ENCODE data around the gene GARIN3.

The GARIN3 gene

DNA sequence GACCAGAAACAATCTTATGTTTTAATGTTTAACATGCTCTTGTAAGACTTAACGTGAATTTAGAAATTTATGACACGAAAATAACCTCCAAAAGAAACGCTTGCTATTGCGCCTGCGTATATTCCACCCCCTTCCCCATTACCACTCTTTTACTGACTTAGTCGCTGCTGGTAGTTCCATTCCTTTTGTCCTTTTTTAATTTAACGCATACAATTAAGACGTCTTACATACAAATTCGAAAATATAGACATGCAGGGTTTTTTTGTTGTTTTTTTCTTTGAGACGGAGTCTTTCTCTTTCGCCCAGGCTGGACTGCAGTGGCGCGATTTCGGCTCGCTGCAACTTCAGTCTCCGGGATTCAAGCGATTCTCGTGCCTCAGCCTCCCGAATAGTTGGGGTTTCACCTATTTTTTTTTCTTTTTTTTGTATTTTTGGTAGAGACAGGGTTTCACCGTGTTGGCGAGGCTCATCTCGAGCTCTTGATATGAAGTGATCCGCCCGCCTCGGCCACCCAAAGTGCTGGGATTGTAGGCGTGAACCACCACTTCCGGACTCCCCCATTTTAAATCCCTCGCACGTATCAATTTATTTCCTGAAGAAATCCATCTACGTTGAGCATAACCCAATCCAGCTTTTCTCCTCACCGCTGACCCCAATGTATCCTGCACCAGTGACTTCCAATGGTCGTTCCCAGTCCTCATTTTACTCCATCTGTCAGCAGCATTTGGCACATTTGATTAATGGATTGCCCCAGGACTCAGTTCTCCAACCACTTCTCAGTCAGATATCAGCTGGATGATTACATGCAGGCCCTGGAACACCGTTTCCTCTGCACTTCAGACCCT, 22.7 kb downstream of the GARIN3 start:
- peak overlapping the region; percentile 83 for H3K4me3 ChIP-seq
- H3K27ac ChIP-seq = peak overlapping the region; percentile 87 to 91
- no peak for DNase-seq (ENCODE audit: low spot score)
- TF ChIP-seq, protein P1, sequence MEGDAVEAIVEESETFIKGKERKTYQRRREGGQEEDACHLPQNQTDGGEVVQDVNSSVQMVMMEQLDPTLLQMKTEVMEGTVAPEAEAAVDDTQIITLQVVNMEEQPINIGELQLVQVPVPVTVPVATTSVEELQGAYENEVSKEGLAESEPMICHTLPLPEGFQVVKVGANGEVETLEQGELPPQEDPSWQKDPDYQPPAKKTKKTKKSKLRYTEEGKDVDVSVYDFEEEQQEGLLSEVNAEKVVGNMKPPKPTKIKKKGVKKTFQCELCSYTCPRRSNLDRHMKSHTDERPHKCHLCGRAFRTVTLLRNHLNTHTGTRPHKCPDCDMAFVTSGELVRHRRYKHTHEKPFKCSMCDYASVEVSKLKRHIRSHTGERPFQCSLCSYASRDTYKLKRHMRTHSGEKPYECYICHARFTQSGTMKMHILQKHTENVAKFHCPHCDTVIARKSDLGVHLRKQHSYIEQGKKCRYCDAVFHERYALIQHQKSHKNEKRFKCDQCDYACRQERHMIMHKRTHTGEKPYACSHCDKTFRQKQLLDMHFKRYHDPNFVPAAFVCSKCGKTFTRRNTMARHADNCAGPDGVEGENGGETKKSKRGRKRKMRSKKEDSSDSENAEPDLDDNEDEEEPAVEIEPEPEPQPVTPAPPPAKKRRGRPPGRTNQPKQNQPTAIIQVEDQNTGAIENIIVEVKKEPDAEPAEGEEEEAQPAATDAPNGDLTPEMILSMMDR (IDR thresholded peaks at IDR 0.05) = no peak

DNA sequence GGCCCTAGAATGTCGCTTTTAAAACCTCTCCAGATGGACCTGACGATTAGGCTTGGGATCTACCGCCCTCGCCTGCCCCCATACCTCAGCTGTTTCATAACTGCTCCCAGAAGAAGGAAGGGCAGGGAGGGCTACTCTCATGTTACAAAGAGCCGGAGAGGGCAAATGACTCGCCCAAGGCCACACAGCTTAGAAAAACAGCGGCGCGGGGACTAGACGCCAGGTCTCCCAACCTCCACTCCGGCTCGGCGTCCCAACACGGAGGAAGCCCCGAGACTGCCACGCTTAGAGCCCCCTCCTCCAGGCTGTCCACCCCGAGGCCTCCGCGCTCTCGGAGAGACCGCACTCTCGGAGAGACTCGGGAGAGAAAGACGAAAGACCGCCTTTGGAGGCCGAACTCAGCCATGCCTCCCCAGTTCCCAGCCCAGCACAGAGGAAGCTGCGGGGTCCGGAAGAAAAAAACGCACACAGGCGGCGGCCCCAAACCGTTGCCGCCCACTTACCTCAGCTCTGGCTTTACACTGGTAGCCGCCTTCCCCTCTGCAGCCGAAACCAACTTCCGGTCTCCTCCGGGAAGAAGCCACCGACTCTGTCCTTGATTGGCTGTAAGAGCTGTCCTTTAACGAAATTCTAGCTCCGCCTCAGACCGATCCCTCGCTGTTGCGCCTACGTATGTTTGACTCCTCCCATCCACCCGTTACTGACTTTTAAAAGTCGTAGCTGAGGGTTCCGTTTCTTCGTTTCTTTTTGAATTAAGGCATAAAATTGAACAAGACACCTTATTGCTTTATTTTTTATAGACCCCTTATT, 23.5 kb downstream of the GARIN3 start, which contains the start of gene MED7:
Gene MED7 (minus strand): TSS at position 549 of the 810 bp plus-strand sequence. CDS start 3,434 bp downstream, outside the sequence.
- H3K27ac ChIP-seq = peak within 1 kb of the TSS; percentile 87 to 91
- H3K4me3 ChIP-seq = peak within 1 kb of the TSS; percentile 83
- TF ChIP-seq, protein P1 (IDR thresholded peaks at IDR 0.05) = no peak
- DNase-seq (ENCODE audit: low spot score) = peak; percentile 98

DNA sequence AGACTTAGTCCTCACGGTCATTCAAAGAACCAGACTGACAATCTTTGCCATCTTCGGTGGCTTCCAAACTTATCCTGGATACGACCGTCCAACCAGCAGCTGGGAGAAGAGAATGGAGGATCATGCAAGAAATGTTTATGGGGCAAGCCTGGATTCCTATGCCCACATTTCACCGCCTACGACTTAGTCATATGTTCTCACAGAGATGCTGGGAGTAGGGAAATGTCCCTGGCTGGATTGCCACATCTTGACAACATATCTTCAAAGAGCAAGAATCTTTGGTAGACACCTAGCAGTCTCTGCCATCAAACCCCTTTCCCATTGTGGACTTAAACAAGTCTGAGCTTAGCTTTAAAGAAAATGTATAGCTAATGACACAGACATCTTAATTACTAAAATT, 28.4 kb downstream of the GARIN3 start:
- DNase-seq (ENCODE audit: low spot score) = no peak
- TF ChIP-seq, protein P1 (IDR thresholded peaks at IDR 0.05) = no peak
- no peak overlapping the region for H3K27ac ChIP-seq

DNA sequence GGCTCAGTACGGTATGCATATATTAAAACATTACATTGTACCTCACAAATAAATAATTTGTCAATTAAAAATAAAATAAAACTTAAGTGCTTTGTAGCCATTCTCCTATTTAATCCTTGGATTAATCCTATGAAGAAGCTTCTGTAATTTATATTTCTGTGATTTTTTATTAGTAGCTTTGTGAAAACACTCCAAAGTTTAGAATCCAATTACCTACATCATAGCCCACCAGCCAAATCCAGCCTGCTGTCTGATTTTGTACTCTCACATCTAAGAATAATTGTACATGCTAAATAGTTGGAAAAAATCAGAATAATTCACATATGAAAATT, 33.8 kb downstream of the GARIN3 start:
- H3K4me3 ChIP-seq = no peak overlapping the region
- no peak overlapping the region for H3K27ac ChIP-seq
- TF ChIP-seq, protein P1 (IDR thresholded peaks at IDR 0.05) = no peak
- no peak for DNase-seq (ENCODE audit: low spot score)

More for the DNA sequence above, 28.4 kb downstream of the GARIN3 start:
- H3K4me3 ChIP-seq = no peak overlapping the region

DNA sequence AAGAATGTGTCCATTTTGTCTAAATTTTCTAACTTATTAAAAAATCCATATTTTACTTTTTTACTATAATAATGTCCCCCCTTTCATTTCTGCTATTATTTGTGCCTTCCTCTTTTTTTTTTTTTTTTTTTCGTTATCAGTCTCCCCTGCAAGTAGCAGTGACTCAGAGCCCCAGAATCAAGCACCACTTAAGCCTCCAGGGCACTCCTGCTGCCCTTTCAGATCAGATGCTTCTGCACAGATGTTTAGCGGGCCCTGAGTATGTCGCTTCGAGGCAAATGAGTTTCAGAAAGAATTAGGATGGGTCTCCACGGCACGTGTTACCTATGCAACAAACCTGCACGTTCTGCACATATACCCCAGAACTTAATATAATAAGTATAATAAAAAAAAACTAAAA, 35.1 kb downstream of the GARIN3 start:
- Histone ChIP-seq H3K27ac (no peak overlapping the region), H3K4me3 (no peak overlapping the region)
- TF ChIP-seq, protein P1 (IDR thresholded peaks at IDR 0.05) = no peak
- DNase-seq (ENCODE audit: low spot score) = no peak

DNA sequence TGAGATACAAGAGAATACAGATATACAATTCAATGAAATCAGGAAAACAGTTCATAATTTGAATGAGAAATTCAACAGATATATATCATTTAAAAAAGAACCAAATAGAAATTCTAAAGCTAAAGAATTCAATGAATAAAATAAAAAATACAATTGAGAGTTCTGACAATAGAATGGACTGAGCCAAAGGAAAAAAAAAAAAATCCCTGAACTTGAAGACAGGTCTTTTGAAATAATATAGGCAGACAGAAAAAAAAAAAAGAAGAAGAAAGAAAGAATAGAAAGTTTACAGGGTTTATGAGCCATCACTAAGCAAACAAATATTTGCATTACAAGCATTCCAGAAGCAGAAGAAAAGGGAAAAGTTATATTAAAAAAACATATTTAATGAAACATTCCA, 44.4 kb downstream of the GARIN3 start:
- Histone ChIP-seq H3K4me3 (no peak overlapping the region), H3K27ac (no peak overlapping the region)
- no peak for DNase-seq (ENCODE audit: low spot score)
- TF ChIP-seq, protein P1 (IDR thresholded peaks at IDR 0.05) = no peak

All from coronary artery (tissue), 2 donors.